Fibroblast of mammary gland (primary cell): Measurements from ENCODE around the gene JKAMP.
A peak's percentile ranks its signal among the peaks of the same experiment; 100 is the strongest.

Experiments
- DNase-seq: peaks from one replicate; pipeline ENCODE4 v3.0.0-alpha.2; 2010; ENCODE audit warnings: low read depth
- H3K4me3 ChIP-seq: 2 replicates; pipeline ENCODE4 v1.5.1; 2011; ENCODE audit warnings: low read depth, mild to moderate bottlenecking, low read length, moderate library complexity; ENCODE audit not compliant: control insufficient read depth
- TF ChIP-seq, protein P1 (sequence below): conservative IDR thresholded peaks from 2 replicates; pipeline ENCODE4 v1.5.1; 2011; ENCODE audit warnings: low read depth, low read length, inconsistent platforms; ENCODE audit not compliant: control insufficient read depth, insufficient read depth

Gene JKAMP

DNA sequence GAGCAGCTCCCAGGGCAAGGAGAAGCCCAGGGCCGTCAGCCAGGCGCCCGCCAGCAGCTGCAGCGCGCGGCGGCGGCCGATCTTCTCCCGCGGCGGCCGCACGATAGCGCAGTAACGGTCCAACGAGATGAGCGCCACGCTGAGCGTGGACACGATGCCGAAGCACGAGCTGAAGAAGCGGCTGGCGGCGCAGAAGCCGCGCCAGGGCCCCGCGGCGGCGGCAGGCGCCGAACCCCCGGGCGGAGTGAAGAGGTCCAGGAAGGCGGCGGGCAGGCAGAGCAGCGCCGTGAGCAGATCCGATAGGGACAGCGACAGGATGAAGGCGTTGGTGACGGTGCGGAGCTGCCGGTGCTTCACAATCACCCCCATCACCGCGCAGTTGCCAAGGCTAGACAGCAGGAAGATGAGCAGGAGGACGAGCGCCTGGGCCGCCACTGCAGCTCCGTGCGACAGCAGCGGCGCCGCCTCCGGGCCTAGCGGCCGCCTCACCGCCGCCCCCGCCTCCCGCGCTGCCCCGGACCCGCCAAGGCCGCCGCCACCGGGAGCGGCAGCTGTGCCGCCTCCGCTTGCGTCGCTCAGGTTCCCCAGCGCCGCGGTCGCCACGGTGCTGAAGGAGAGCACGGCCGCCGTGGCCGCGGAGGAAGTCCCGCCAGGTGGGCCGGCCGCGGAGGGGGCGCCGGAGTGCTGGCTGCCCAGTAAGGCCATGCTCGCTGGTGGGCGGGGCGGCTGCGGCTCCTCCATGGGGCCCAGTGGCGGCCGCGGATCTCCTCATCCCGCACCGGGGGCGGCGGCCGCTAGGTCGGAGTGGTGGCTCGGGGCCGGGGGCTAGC is 19.6 kb upstream of the JKAMP start:
- peak; percentile 32 for DNase-seq
- TF ChIP-seq, protein P1, sequence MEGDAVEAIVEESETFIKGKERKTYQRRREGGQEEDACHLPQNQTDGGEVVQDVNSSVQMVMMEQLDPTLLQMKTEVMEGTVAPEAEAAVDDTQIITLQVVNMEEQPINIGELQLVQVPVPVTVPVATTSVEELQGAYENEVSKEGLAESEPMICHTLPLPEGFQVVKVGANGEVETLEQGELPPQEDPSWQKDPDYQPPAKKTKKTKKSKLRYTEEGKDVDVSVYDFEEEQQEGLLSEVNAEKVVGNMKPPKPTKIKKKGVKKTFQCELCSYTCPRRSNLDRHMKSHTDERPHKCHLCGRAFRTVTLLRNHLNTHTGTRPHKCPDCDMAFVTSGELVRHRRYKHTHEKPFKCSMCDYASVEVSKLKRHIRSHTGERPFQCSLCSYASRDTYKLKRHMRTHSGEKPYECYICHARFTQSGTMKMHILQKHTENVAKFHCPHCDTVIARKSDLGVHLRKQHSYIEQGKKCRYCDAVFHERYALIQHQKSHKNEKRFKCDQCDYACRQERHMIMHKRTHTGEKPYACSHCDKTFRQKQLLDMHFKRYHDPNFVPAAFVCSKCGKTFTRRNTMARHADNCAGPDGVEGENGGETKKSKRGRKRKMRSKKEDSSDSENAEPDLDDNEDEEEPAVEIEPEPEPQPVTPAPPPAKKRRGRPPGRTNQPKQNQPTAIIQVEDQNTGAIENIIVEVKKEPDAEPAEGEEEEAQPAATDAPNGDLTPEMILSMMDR: no peak
- peak overlapping the region; percentile 43 for H3K4me3 ChIP-seq

DNA sequence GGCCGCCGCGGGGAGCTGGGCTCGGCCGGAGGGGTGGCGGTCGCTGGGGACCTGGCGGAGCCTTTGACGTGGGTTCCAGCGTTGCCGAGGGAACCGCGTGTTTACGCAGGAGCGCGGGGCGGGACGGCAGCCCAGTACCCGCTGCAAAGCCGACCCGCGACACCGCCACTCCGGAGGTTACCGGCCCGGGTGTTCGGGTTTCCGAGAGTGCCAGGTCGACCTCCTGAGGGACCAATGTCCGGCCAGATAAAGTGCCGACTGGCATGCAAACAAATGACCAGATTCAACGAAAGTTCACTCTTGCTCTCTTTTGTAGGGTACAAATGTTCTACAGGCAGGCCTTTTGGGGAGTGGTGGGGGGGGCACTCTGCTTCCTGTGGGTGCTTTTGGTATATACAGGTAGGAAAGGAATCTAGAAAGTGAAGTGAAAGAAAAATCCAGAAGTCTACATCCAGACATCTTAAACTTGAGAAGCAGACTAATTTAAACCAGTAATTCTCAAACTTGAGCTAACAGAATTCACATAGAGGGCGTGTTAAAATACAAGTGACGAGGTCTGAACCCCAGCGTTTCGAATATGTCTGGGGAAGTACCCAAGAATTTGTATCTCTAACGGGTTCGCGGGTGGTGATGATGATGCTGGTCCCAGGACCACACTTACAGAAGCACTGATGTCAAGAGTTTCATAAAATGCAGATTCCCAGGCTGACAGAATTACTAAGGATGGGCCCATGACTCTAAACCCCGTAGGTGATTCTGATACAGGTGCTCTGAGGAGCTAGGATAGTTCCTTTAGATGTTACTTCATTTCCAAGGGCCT is 18.8 kb upstream of the JKAMP start, which contains the start of gene GPR135:
Gene GPR135 (minus strand): TSS at position 65 of the 820 bp plus-strand sequence. CDS start 154 bp downstream, outside the sequence.
- H3K4me3 ChIP-seq: peak within 1 kb of the TSS; percentile 43
- peak; percentile 20 for DNase-seq
- TF ChIP-seq, protein P1: no peak

DNA sequence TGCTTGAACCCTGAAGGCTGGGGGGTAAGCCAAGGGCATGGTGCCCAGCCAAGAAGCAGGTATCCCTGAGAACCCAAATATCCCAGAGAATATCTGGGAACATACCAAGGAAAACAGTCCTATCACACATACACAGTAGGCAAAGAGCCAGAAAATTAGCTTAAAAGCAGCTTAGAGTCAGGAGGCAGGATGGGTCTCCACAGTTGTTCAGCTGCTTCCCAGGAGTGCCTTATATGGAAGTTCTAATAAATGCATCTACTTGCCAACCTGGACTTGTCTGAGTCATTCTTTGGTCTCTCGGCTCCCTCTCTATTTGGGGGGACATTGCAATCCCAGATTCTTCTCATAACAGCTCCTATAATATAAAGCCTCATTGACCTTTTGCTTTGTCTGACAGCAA is 10.1 kb upstream of the JKAMP start:
- TF ChIP-seq, protein P1: no peak
- peak; percentile 65 for DNase-seq
- H3K4me3 ChIP-seq: no peak overlapping the region

DNA sequence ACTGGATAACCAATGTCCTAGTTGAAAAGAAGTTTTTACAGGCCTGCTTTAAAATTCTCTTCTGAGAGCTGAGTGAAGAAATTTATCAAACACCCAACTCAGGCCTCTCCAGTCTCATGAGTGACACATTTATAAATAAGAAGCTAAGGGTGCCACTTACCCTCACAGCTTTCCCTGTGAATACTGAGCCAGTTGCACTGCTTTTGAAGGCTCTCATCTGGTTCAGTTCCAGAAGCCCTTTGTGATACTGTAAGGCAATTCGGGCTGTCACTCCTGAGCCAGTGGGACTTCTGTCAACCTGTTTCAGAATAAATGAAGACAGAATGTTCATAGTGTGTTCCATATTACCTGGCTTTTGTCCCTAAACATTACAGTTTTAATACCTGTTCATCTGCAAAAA is 8.6 kb upstream of the JKAMP start:
- TF ChIP-seq, protein P1: no peak
- DNase-seq: no peak
- no peak overlapping the region for H3K4me3 ChIP-seq

DNA sequence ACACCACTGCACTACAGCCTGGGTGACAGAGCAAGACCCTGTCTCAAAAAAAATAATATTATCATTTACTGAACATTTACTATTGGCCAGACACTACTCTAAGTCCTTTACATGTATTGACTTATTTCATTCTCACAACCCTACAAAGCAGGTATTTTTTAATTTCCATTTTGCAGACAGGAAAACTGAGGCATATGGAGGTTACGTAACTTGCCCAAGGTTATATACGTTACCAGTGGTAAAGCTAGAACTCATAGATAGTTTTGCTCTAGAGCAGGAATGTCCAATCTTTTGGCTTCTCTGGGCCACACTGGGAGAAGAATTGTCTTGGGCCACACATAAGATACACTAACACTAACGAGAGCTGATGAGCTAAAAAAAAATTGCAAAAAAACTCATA is 5.8 kb upstream of the JKAMP start:
- no peak overlapping the region for H3K4me3 ChIP-seq
- no peak for DNase-seq
- TF ChIP-seq, protein P1: no peak

DNA sequence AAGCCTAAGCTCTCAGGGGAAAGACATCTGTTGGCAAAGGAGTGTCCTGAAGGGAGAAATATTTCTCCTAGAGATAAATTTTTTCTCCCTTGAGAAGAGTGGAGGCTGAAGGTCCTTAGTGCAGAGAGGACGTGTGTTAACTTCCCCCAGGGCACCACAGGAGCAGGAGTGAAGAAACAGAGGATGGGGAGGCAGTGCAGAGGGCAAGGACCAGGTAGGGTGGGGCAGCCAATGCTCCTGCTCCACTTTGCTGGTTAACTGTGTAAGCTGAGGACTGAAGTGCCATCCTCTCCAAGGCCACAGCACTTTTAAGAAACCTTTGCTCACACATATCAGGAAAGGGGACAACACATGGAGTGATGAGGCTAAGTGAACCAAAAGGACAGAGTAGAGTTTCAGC is 4.2 kb upstream of the JKAMP start:
- TF ChIP-seq, protein P1: no peak
- no peak for DNase-seq
- no peak overlapping the region for H3K4me3 ChIP-seq
